ENCODE measurements around the gene BSG. TPM values are rescaled to one million over a fixed set of nuclear protein-coding genes. Genes with fewer than 3 reads are reported as not detected.

The BSG gene
- polyA plus RNA-seq (2012; ENCODE audit: low read depth, missing spikeins): 184 TPM

DNA sequence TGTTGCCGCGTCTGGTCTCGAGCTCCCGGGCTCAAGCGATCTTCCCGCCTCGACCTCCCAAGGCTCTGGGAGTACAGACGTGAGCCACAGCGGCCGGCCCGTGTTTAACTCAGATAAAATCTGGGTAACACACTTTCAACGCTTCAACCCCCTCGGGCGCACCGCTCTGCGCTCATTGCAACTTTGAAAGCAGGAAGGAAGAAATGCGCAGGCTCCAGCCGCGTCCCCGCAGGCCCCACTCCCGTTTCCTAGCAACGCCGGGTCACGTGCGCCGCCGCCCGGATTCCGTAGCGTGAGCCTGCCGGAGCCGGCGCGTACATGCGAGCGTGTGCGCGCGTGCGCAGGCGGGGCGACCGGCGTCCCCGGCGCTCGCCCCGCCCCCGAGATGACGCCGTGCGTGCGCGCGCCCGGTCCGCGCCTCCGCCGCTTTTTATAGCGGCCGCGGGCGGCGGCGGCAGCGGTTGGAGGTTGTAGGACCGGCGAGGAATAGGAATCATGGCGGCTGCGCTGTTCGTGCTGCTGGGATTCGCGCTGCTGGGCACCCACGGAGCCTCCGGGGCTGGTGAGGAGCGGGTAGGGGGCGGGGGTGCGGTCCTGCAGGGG lies at the start of gene BSG:
Gene BSG (plus strand): TSS at position 457 of the 603 bp plus-strand sequence. CDS start 39 bp downstream, at position 496.
- peak; percentile 98 for DNase-seq (ENCODE audit: insufficient read length, low spot score)
- FAIRE-seq: peak; percentile 99
- TF ChIP-seq POLR2AphosphoS5 (IDR thresholded peaks at IDR 0.05; ENCODE audit: low read depth, low read length): peak; percentile 94
- TF ChIP-seq PAX5 (IDR thresholded peaks at IDR 0.05; ENCODE audit: insufficient read depth, low read length, severe bottlenecking): no peak
- peak; percentile 96 for TF ChIP-seq POLR2A (IDR thresholded peaks at IDR 0.05; ENCODE audit: low read depth, low read length)
- peak; percentile 51; the same call in 1 of the 2 replicates for TF ChIP-seq POU2F2 (IDR thresholded peaks at IDR 0.05; ENCODE audit: low read depth, low read length)
- peak; percentile 68 for TF ChIP-seq TAF1 (IDR thresholded peaks at IDR 0.05; ENCODE audit: low read depth, low read length)

DNA sequence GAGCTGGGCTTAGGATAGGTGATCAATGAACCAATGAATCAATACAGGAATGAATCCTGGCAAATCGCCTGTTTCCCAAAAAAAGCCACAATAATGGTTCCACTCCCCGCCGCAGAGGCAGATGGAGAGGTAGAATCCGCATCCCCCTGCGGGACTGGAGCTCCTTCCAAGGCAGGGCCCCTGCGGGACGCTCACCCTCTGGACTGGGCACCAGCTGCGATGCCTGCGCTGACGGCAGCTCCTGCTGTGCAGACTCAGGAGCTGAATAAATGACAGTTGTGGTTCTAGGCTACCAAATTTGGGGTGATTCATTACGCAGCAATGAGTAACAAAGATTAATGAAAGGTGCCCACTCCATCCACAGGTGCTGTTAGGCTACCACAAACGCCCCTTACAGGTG lies 49.7 kb upstream of the BSG start:
- TF ChIP-seq POU2F2 (IDR thresholded peaks at IDR 0.05; ENCODE audit: low read depth, low read length) (no peak), TAF1 (IDR thresholded peaks at IDR 0.05; ENCODE audit: low read depth, low read length) (no peak), POLR2A (IDR thresholded peaks at IDR 0.05; ENCODE audit: low read depth, low read length) (no peak), SPI1 (IDR thresholded peaks at IDR 0.05; ENCODE audit: low read depth, low read length) (no peak), PAX5 (IDR thresholded peaks at IDR 0.05; ENCODE audit: insufficient read depth, low read length, severe bottlenecking) (no peak), POLR2AphosphoS5 (IDR thresholded peaks at IDR 0.05; ENCODE audit: low read depth, low read length) (no peak)
- no peak for FAIRE-seq
- no peak for DNase-seq (ENCODE audit: insufficient read length, low spot score)

DNA sequence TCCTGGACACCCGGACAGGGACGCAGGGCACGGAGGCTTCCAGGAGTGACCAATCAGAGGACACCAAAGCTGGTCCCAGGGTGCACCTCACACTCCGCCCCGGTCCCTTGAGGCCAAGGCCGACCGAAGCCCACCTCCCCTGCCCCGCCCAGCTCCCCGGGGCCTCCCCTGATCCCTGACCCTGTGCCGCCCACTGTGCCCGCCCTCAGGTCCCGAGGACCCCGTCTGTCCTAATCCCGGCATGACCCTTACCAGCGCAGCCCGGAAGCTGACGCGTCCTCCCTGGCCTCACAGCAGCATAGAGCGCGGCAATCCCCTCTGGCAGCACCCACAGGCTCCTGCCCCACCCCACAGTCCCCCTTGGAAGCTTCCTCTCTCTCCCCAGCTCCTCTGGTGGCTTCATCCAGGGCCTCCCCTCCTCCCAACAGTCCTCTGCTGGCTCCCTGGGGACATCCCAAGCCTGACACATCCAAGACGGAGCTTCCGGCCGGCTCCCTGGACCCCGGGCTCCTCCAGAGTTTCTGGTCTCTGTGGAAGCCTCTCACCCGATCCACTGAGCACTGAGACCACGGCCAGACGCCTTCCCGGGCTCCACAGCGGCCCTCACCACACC lies 48.2 kb upstream of the BSG start:
- DNase-seq (ENCODE audit: insufficient read length, low spot score) (no peak), FAIRE-seq (no peak)
- TF ChIP-seq POLR2AphosphoS5 (IDR thresholded peaks at IDR 0.05; ENCODE audit: low read depth, low read length) (no peak), SPI1 (IDR thresholded peaks at IDR 0.05; ENCODE audit: low read depth, low read length) (no peak), PAX5 (IDR thresholded peaks at IDR 0.05; ENCODE audit: insufficient read depth, low read length, severe bottlenecking) (no peak), POU2F2 (IDR thresholded peaks at IDR 0.05; ENCODE audit: low read depth, low read length) (no peak), TAF1 (IDR thresholded peaks at IDR 0.05; ENCODE audit: low read depth, low read length) (no peak), POLR2A (IDR thresholded peaks at IDR 0.05; ENCODE audit: low read depth, low read length) (no peak)

GRCh38 chr19:525029-525428 lies 47.4 kb upstream of the BSG start:
- no peak for TF ChIP-seq POLR2AphosphoS5 (IDR thresholded peaks at IDR 0.05; ENCODE audit: low read depth, low read length)
- no peak for FAIRE-seq

GRCh38 chr19:525857-526419 lies 46.5 kb upstream of the BSG start:
- FAIRE-seq (no peak), DNase-seq (ENCODE audit: insufficient read length, low spot score) (no peak)
- TF ChIP-seq POLR2A (IDR thresholded peaks at IDR 0.05; ENCODE audit: low read depth, low read length): no peak

More at GRCh38 chr19:525029-525428, 47.4 kb upstream of the BSG start:
- no peak for DNase-seq (ENCODE audit: insufficient read length, low spot score)

DNA sequence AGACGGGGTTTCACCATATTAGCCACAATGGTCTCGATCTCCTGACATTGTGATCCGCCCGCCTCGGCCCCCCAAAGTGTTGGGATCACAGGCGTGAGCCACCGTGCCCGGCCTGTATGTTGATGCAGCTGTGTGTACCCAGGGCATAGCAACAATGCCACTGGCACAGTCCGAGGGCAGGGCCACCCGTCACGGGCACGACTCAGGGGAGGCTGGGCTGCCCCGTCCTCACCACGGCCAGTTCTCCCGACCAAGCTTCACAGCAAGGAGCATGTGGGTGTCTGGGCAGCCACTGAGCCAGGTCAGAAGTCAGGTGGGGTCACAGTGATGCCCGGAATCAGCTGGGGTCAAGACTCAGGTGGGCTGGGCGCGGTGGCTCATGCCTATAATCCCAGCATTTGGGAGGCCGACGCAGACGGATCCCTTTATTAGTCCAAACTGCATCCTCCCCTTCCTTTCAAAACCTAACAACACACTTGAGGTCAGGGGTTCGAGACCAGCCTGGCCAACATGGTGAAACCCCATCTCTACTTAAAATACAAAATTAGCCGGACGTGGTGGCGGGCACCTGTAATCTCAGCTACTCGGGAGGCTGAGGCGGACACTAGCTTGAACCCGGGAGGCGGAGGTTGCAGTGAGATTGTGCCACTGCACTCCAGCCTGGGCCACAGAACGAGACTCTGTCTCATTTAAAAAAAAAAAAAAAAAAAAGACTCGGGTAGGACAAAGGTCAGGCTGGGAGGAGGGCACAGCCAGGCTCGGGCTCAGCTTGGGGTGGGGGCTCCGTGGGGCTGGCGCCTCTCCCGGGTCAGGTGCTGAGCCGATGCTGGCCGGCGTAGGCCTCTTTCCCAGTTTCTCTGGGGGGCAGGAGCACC lies 42.0 kb upstream of the BSG start:
- no peak for FAIRE-seq
- no peak for DNase-seq (ENCODE audit: insufficient read length, low spot score)

GRCh38 chr19:531009-531752 lies 41.2 kb upstream of the BSG start:
- peak; percentile 97 for FAIRE-seq
- TF ChIP-seq TAF1 (IDR thresholded peaks at IDR 0.05; ENCODE audit: low read depth, low read length) (peak; percentile 44; the same call in 1 of the 2 replicates), POU2F2 (IDR thresholded peaks at IDR 0.05; ENCODE audit: low read depth, low read length) (0 out of 2 replicates have a peak, but pooled peaks have one; percentile 15), POLR2AphosphoS5 (IDR thresholded peaks at IDR 0.05; ENCODE audit: low read depth, low read length) (no peak), SPI1 (IDR thresholded peaks at IDR 0.05; ENCODE audit: low read depth, low read length) (no peak), PAX5 (IDR thresholded peaks at IDR 0.05; ENCODE audit: insufficient read depth, low read length, severe bottlenecking) (no peak), POLR2A (IDR thresholded peaks at IDR 0.05; ENCODE audit: low read depth, low read length) (0 out of 2 replicates have a peak, but pooled peaks have one; percentile 22)
- peak; percentile 99 for DNase-seq (ENCODE audit: insufficient read length, low spot score)

More for the DNA sequence above, 42.0 kb upstream of the BSG start:
- TF ChIP-seq TAF1 (IDR thresholded peaks at IDR 0.05; ENCODE audit: low read depth, low read length) (no peak), POLR2A (IDR thresholded peaks at IDR 0.05; ENCODE audit: low read depth, low read length) (no peak), PAX5 (IDR thresholded peaks at IDR 0.05; ENCODE audit: insufficient read depth, low read length, severe bottlenecking) (no peak)

- TF ChIP-seq POLR2A (IDR thresholded peaks at IDR 0.05; ENCODE audit: low read depth, low read length): no peak
- TF ChIP-seq POLR2AphosphoS5 (IDR thresholded peaks at IDR 0.05; ENCODE audit: low read depth, low read length): no peak
- no peak for TF ChIP-seq SPI1 (IDR thresholded peaks at IDR 0.05; ENCODE audit: low read depth, low read length)
- no peak for TF ChIP-seq TAF1 (IDR thresholded peaks at IDR 0.05; ENCODE audit: low read depth, low read length)
- no peak for TF ChIP-seq POU2F2 (IDR thresholded peaks at IDR 0.05; ENCODE audit: low read depth, low read length)
- TF ChIP-seq PAX5 (IDR thresholded peaks at IDR 0.05; ENCODE audit: insufficient read depth, low read length, severe bottlenecking): no peak
- peak; percentile 65 for DNase-seq (ENCODE audit: insufficient read length, low spot score)
- FAIRE-seq: peak; percentile 5
Observed at GRCh38 chr19:531753-532560, 40.4 kb upstream of the BSG start, which contains the start of gene CDC34. CDC34 (plus strand) TSS chr19:531760; CDS start chr19:531932, 172 bp downstream.

Measured in GM12891 (cell line).